Central memory CD8-positive, alpha-beta T cell (primary cell): ENCODE results near the gene LRPAP1.
"Not testable (repeated sequence)": the region's sequence is repeated elsewhere in the genome, so short reads cannot be mapped to it uniquely, and the experiment has no call there.

Experiments used
- ATAC-seq: fragments of 150-1000 bp; cut with Tn5 transposase; replicated peaks from 2 replicates; pipeline ENCODE4 v1.10.0; 2022; ENCODE audit warnings: mild to moderate bottlenecking, moderate FRiP score, moderate number of reproducible peaks; ENCODE audit not compliant: poor library complexity, severe bottlenecking; ENCODE audit errors: extremely low read depth
- DNase-seq, 2 donors: peaks; one replicate each; pipeline ENCODE4 v3.0.0; 2021; ENCODE audit warnings: low spot score in 2 of 2
- H3K27ac Mint-ChIP-seq: one replicate; pipeline ENCODE4 v1.8.0; 2022; ENCODE audit warnings: low read depth, mild to moderate bottlenecking, moderate library complexity, mixed read lengths
- H3K27me3 Mint-ChIP-seq: one replicate; pipeline ENCODE4 v1.8.0; 2022; ENCODE audit warnings: mixed read lengths
- H3K36me3 Mint-ChIP-seq: one replicate; pipeline ENCODE4 v1.8.0; 2022; ENCODE audit warnings: mild to moderate bottlenecking, moderate library complexity, mixed read lengths; ENCODE audit not compliant: insufficient read depth
- H3K4me1 Mint-ChIP-seq: one replicate; pipeline ENCODE4 v1.8.0; 2022; ENCODE audit warnings: mixed read lengths
- H3K4me3 Mint-ChIP-seq: one replicate; pipeline ENCODE4 v1.8.0; 2022; ENCODE audit warnings: mild to moderate bottlenecking, moderate library complexity, mixed read lengths
- H3K9me3 Mint-ChIP-seq: one replicate; pipeline ENCODE4 v1.8.0; 2022; ENCODE audit warnings: mixed read lengths

Gene LRPAP1

GRCh38 chr4:3572363-3572762 lies 40.1 kb upstream of the LRPAP1 start:
- Mint-ChIP-seq H3K9me3 (no peaks in the 10 kb centered on the region), H3K27ac (no peak overlapping the region)
- ATAC-seq = no peak

DNA sequence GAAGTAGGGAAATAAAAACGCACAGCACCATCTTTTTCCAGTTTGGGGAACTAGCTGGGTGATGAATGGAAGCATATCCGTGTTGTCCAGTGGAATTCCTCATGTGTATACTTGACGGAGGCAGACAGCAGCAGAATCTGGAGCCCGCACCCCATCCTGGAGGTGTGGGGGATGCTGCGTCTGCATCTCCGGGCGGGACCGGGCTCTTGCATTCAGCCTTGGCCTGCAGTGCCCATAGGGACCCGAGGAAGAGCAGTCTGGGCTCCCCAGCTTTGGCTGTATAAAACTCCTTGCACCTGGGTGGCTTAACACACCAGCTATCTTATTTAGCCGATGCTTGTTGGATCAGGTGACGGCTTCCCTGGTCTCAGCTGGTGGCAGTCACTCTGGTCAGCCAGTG lies 39.7 kb upstream of the LRPAP1 start:
- Mint-ChIP-seq H3K27ac (no peak overlapping the region), H3K4me3 (no peak overlapping the region), H3K4me1 (no peaks in the 10 kb centered on the region), H3K27me3 (no peaks in the 10 kb centered on the region), H3K36me3 (no peaks in the 10 kb centered on the region), H3K9me3 (no peaks in the 10 kb centered on the region)
- no peak for DNase-seq
- ATAC-seq = no peak

More at GRCh38 chr4:3572363-3572762, 40.1 kb upstream of the LRPAP1 start:
- DNase-seq = no peak
- Mint-ChIP-seq H3K27me3 (no peaks in the 10 kb centered on the region), H3K4me3 (no peak overlapping the region), H3K4me1 (no peaks in the 10 kb centered on the region), H3K36me3 (no peaks in the 10 kb centered on the region)

DNA sequence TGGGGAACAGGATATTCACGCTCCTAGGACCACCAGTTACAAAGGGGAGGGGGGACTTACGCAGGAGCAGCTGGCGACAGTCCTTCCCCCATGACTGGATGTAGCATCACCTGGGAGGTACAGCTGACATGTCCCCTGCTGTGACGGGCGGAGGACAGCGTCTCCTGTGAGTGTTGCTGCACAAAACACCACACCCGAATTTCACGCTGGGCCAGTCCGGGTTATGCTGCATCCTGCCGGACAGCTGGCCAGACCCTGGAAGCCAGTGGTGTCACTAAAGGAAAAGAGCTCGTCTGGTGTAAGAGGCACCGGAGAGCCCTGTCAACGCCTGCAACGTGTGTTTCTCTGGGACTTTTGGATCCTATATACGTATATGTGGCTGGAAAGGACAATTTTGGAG lies 38.7 kb upstream of the LRPAP1 start:
- not testable (repeated sequence) for DNase-seq, H3K4me1 Mint-ChIP-seq, H3K9me3 Mint-ChIP-seq, H3K27ac Mint-ChIP-seq, H3K4me3 Mint-ChIP-seq, H3K27me3 Mint-ChIP-seq, ATAC-seq, H3K36me3 Mint-ChIP-seq

DNA sequence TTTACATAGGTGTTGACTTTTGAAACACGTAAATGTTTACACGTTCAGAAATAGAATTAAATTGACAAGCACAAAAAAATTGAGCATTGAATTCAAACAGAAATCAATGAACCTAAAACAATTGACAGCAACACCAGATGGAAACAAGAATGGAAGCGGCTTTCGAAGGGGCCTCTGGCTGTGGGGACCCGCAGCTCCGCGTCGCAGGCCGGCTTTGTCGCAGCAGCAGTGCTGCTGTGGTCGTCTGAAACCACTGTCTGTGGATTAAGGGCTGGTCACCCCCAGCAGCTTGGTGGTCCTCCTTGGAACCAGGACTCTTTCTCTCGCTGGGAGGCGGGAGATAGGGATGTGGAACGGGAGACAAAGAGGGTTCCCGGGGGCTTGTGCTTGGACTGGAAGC lies 37.4 kb upstream of the LRPAP1 start:
- H3K27me3 Mint-ChIP-seq, DNase-seq, H3K4me3 Mint-ChIP-seq, ATAC-seq, H3K36me3 Mint-ChIP-seq, H3K4me1 Mint-ChIP-seq, H3K27ac Mint-ChIP-seq, H3K9me3 Mint-ChIP-seq: not testable (repeated sequence)

DNA sequence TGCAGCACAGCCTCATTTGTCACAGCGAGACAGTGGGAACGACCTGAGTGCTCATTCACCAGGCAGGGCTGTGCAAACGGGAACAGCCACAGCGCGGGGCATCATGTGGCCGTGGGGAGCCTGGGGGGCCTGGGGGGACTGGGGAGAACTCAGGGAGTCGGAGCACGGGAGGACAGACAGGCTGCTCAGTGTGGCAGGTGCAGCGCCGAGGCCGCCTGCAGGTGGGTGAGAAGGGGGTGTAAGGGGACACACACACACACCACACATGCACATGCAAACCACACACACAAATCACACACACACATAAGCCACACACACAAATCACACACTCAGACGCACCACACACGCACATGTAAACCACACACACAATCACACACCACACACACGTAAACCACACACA lies 34.5 kb upstream of the LRPAP1 start:
- H3K4me1 Mint-ChIP-seq = not testable (repeated sequence)

DNA sequence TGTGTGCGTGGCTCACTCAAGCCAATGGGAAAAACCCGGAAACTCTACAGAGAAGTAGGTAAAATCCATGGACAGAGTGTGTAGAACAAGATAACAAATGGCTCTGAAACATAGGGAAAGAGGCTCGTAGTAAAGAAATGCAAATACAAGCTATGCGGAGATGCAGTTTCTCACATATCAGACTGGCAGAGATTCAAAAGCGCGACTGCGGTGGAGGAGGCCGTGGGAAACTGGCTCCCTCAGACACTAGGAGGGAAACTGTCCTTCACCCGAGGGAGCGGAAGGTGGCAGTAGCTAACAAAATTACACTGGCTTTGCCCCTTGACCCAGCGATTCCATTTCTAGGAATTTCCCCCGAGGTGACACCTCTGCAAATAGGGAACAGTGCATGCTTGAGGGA lies 34.1 kb upstream of the LRPAP1 start:
- not testable (repeated sequence) for DNase-seq, H3K27me3 Mint-ChIP-seq, H3K9me3 Mint-ChIP-seq, H3K36me3 Mint-ChIP-seq, H3K27ac Mint-ChIP-seq, ATAC-seq, H3K4me1 Mint-ChIP-seq, H3K4me3 Mint-ChIP-seq

More for the DNA sequence above, 34.5 kb upstream of the LRPAP1 start:
- DNase-seq, H3K27me3 Mint-ChIP-seq, H3K27ac Mint-ChIP-seq, H3K9me3 Mint-ChIP-seq, H3K4me3 Mint-ChIP-seq, ATAC-seq, H3K36me3 Mint-ChIP-seq: not testable (repeated sequence)

DNA sequence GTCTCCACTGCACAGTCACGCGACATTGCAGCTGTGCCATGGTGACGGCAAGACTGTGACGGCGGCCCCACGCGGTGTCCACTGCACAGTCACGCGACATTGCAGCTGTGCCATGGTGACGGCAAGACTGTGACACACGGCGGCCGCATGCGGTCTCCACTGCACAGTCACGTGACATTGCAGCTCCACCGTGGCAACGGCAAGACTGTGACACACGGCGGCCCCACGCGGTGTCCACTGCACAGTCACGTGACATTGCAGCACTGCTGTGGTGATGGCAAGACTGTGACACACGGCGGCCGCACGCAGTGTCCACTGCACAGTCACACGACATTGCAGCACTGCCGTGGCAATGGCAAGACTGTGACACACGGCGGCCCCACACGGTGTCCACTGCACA lies 32.7 kb upstream of the LRPAP1 start:
- H3K9me3 Mint-ChIP-seq, H3K4me1 Mint-ChIP-seq, H3K27ac Mint-ChIP-seq, H3K27me3 Mint-ChIP-seq, H3K36me3 Mint-ChIP-seq, DNase-seq, H3K4me3 Mint-ChIP-seq, ATAC-seq: not testable (repeated sequence)

DNA sequence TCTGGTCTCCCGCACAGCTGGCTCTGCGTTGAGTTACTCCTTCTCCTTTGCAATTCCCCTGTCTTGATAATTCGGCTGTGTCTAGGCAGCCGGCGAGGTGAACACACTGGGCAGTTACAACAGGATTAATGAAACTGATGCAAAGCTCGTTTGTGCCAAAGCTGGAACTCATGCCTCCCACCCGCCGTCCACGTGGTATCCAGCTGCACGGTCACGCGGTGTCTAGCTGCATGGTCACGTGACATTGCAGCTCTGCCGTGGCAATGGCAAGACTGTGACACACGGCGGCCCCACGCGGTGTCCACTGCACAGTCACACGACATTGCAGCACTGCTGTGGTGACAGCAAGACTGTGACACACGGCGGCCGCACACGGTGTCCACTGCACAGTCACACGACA lies 31.2 kb upstream of the LRPAP1 start:
- H3K27me3 Mint-ChIP-seq = peaks cover 10% of the 10 kb centered on the region
- no peak overlapping the region for H3K4me3 Mint-ChIP-seq
- no peak for DNase-seq

GRCh38 chr4:3562127-3562526 lies 29.9 kb upstream of the LRPAP1 start:
- not testable (repeated sequence) for ATAC-seq, H3K27me3 Mint-ChIP-seq, DNase-seq, H3K27ac Mint-ChIP-seq, H3K36me3 Mint-ChIP-seq, H3K9me3 Mint-ChIP-seq, H3K4me1 Mint-ChIP-seq, H3K4me3 Mint-ChIP-seq

More for the DNA sequence above, 31.2 kb upstream of the LRPAP1 start:
- Mint-ChIP-seq H3K36me3 (no peaks in the 10 kb centered on the region), H3K9me3 (no peaks in the 10 kb centered on the region), H3K4me1 (no peaks in the 10 kb centered on the region), H3K27ac (no peak overlapping the region)
- ATAC-seq = no peak

GRCh38 chr4:3560465-3560864 lies 28.2 kb upstream of the LRPAP1 start:
- not testable (repeated sequence) for H3K9me3 Mint-ChIP-seq, H3K4me3 Mint-ChIP-seq, H3K36me3 Mint-ChIP-seq, H3K27me3 Mint-ChIP-seq, ATAC-seq, H3K4me1 Mint-ChIP-seq, DNase-seq, H3K27ac Mint-ChIP-seq

GRCh38 chr4:3559381-3560290 lies 27.4 kb upstream of the LRPAP1 start:
- H3K27me3 Mint-ChIP-seq, H3K9me3 Mint-ChIP-seq, ATAC-seq, H3K4me3 Mint-ChIP-seq, H3K4me1 Mint-ChIP-seq, H3K36me3 Mint-ChIP-seq, H3K27ac Mint-ChIP-seq, DNase-seq: not testable (repeated sequence)

DNA sequence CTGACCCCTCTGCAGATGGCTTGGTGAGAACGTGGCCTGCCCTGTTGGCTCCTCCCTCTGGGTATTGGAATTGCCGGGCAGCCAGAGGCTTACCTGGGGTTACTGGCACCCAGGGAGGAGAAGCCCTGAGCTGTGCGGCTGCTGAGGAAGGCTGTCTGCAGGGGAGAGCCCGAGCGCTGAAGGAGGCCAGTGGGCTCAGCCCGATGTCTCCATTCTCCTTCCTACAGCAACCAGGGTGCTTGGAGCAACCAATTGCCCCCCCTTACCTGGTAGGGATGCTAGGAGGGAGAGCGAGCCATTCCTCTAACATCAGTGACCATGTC lies 26.3 kb upstream of the LRPAP1 start:
- not testable (repeated sequence) for H3K27me3 Mint-ChIP-seq, H3K27ac Mint-ChIP-seq, H3K4me3 Mint-ChIP-seq, DNase-seq, ATAC-seq, H3K4me1 Mint-ChIP-seq, H3K9me3 Mint-ChIP-seq, H3K36me3 Mint-ChIP-seq

DNA sequence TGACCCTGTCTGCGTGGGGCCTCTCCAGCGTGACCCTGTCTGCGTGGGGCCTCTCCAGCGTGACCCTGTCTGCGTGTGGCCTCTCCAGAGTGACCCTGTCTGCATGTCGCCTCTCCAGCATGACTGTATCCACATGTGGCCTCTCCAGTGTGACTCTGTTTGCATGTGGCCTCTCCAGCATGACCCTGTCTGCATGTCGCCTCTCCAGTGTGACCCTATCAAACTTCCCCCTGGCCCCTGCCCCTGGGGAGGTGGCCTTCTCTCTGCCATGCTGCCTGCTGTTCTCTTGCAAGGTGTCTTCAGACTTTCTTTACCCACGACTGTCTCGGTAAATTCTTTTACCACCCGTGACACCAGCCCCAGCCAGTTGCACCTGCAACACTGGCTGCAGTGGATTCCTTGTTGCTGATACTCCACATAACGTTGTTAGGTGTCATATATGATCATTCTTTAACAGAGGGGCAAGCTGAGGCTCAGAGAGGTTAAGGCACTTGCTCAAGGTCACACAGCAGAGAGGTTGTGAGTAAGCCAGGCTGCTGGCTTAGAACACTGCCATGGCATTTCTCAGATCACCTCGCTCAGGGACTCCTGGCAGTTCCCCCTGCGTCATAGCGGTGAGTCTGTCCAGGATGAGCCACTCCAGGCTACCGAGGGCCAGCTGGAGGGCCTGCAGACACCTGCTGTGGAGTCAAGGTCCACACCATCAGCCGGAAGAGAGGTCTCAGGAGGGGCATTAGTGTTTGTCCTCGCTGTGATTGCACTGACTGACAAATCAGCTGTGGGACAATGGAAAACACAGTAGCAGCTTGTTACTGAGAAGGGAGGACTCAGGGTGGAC lies 25.7 kb upstream of the LRPAP1 start:
- not testable (repeated sequence) for H3K27ac Mint-ChIP-seq, H3K4me3 Mint-ChIP-seq, DNase-seq, H3K27me3 Mint-ChIP-seq, H3K9me3 Mint-ChIP-seq, H3K36me3 Mint-ChIP-seq, ATAC-seq, H3K4me1 Mint-ChIP-seq
